HCT116 (cell line): Measurements from ENCODE around the gene ERBB4. TPM values are rescaled to one million over a fixed set of nuclear protein-coding genes. Genes with fewer than 3 reads are reported as not detected.

ENCODE experiments used
- ATAC-seq: fragments of 200-7000 bp; cut with Tn5 transposase; 2 replicates; pipeline ENCODE4 v1.9.1; 2020; ENCODE audit warnings: mild to moderate bottlenecking, moderate library complexity
- BruUV-seq: library from RNA; stranded (reverse); fragments of 400-500 nt; replicated peaks from 2 replicates; lab custom pipeline; 2021; lab: Mats Ljungman, UMichigan
- CTCF ChIA-PET: fragments of 300-600 bp; sonication (Branson Sonifier 250); formaldehyde crosslinking; loops from one replicate; lab custom pipeline; 2021; ENCODE audit warnings: antibody characterized with exemption; lab: Charles Lee
- POLR2A ChIA-PET: fragments of 300-600, 350-600 bp; sonication (Branson Sonifier 250); formaldehyde crosslinking; loops from one replicate; lab custom pipeline; 2021; ENCODE audit warnings: antibody characterized with exemption; lab: Charles Lee
- RAD21 ChIA-PET, 2 experiments: fragments of 300-600 bp; sonication (Branson Sonifier 250); formaldehyde crosslinking; loops; one replicate each; lab custom pipeline; 2023; ENCODE audit warnings: low total read pairs in 2 of 2; ENCODE audit not compliant: uncharacterized antibody in 2 of 2, unreplicated experiment in 2 of 2, low non-redundant PET in 1 of 2; lab: Charles Lee
- DNase-seq: peaks from one replicate; pipeline ENCODE4 v3.0.0-alpha.2; 2010; ENCODE audit warnings: low read depth, low spot score
- H2AFZ ChIP-seq: fragments of 200-600 bp; shearing (Covaris generic), sonication (generic); 2 replicates; pipeline ENCODE4 v1.6.1; 2017; ENCODE audit warnings: low read depth, mixed run types, mixed read lengths, antibody characterized with exemption, low read length; ENCODE audit not compliant: poor library complexity, severe bottlenecking
- H3K27ac ChIP-seq: 2 replicates; pipeline ENCODE4 v1.5.1; 2012; ENCODE audit warnings: low read depth, low read length
- H3K27me3 ChIP-seq: fragments of 200-600 bp; sonication (generic); 2 replicates; pipeline ENCODE4 v1.6.1; 2016; ENCODE audit warnings: mixed run types, low read length, mixed read lengths; ENCODE audit not compliant: insufficient read depth
- H3K36me3 ChIP-seq, 2 experiments: fragments of 200-500 bp in 1 of 2; fragments of 200-600 bp in 1 of 2; sonication (Bioruptor generic) in 1 of 2; sonication (generic) in 1 of 2; 2 replicates each; pipeline versions ENCODE4 v1.5.1 to v1.6.1; 2014 to 2016; ENCODE audit warnings: low read length in 2 of 2, inconsistent platforms in 1 of 2, mixed read lengths in 1 of 2, mixed run types in 1 of 2; ENCODE audit not compliant: insufficient read depth in 2 of 2, control insufficient read depth in 1 of 2
- H3K4me1 ChIP-seq, 2 experiments: fragments of 200-600 bp in 1 of 2; sonication (generic) in 1 of 2; 2 replicates each; pipeline versions ENCODE4 v1.5.1 to v1.6.1; 2012 to 2017; ENCODE audit warnings: low read length in 2 of 2, inconsistent platforms in 1 of 2, mild to moderate bottlenecking in 1 of 2, mixed read lengths in 1 of 2, mixed run types in 1 of 2, moderate library complexity in 1 of 2; ENCODE audit not compliant: insufficient read depth in 2 of 2, control insufficient read depth in 1 of 2
- H3K4me2 ChIP-seq: fragments of 200-600 bp; sonication (generic); 2 replicates; pipeline ENCODE4 v1.6.1; 2017; ENCODE audit warnings: mixed run types, low read length, mixed read lengths
- H3K4me3 ChIP-seq, 2 experiments: fragments of 200-600 bp in 1 of 2; sonication (generic) in 1 of 2; replicated peaks in 1 of 2; 2 replicates each; pipeline ENCODE4 v1.5.1; 2011 to 2016; ENCODE audit warnings: low read length in 2 of 2, control low read depth in 1 of 2, low read depth in 1 of 2, mild to moderate bottlenecking in 1 of 2, mixed read lengths in 1 of 2, mixed run types in 1 of 2
- H3K79me2 ChIP-seq: fragments of 200-600 bp; sonication (generic); 2 replicates; pipeline ENCODE4 v1.6.1; 2017; ENCODE audit warnings: mild to moderate bottlenecking, mixed run types, low read length, moderate library complexity, mixed read lengths; ENCODE audit not compliant: insufficient read depth
- H3K9ac ChIP-seq: fragments of 200-600 bp; sonication (generic); 2 replicates; pipeline ENCODE4 v1.6.1; 2016; ENCODE audit warnings: low read length, mixed read lengths
- H3K9me2 ChIP-seq: fragments of 200-600 bp; sonication (generic), shearing (Covaris generic); 2 replicates; pipeline ENCODE4 v1.6.1; 2017; ENCODE audit warnings: mixed run types, mild to moderate bottlenecking, moderate library complexity; ENCODE audit not compliant: insufficient read depth
- H3K9me3 ChIP-seq, 2 experiments: fragments of 200-500 bp in 1 of 2; fragments of 200-600 bp in 1 of 2; sonication (Bioruptor generic) in 1 of 2; sonication (generic) in 1 of 2; 2 replicates each; pipeline ENCODE4 v1.6.1; 2014 to 2017; ENCODE audit warnings: low read length in 2 of 2, mixed read lengths in 2 of 2, inconsistent platforms in 1 of 2, low read depth in 1 of 2, mild to moderate bottlenecking in 1 of 2, mixed run types in 1 of 2, moderate library complexity in 1 of 2; ENCODE audit not compliant: control insufficient read depth in 1 of 2, insufficient read depth in 1 of 2
- H4K20me1 ChIP-seq: fragments of 200-600 bp; sonication (generic), shearing (Covaris generic); 2 replicates; pipeline ENCODE4 v1.6.1; 2017; ENCODE audit warnings: mixed run types, mild to moderate bottlenecking, moderate library complexity; ENCODE audit not compliant: insufficient read depth
- ATF3 ChIP-seq: IDR thresholded peaks from 2 replicates; pipeline ENCODE4 v1.6.1; 2012
- EGR1 ChIP-seq: IDR thresholded peaks from 2 replicates; pipeline ENCODE4 v1.6.1; 2012; ENCODE audit warnings: low read depth
- EZH2 ChIP-seq: fragments of 200-600 bp; sonication (generic); IDR thresholded peaks from 2 replicates; pipeline ENCODE4 v1.6.1; 2017; ENCODE audit warnings: antibody characterized with exemption, mixed run types
- EZH2phosphoT487 ChIP-seq: fragments of 200-600 bp; IDR thresholded peaks from 2 replicates; pipeline ENCODE4 v1.6.1; 2018; ENCODE audit warnings: antibody characterized with exemption, borderline replicate concordance
- FOSL1 ChIP-seq: IDR thresholded peaks from 2 replicates; pipeline ENCODE4 v1.6.1; 2012; ENCODE audit warnings: low read depth
- MAX ChIP-seq: IDR thresholded peaks from 2 replicates; pipeline ENCODE4 v1.6.1; 2012
- POLR2A ChIP-seq: IDR thresholded peaks from 2 replicates; pipeline ENCODE4 v1.7.0; 2011; ENCODE audit warnings: borderline replicate concordance; ENCODE audit not compliant: insufficient read depth, insufficient read length; ENCODE audit errors: extremely low read depth
- RAD21 ChIP-seq: IDR thresholded peaks from 2 replicates; pipeline ENCODE4 v1.6.1; 2012; ENCODE audit warnings: low read depth, mild to moderate bottlenecking
- REST ChIP-seq: IDR thresholded peaks from 2 replicates; pipeline ENCODE4 v1.6.1; 2012; ENCODE audit warnings: low read depth
- SIN3A ChIP-seq: IDR thresholded peaks from 2 replicates; pipeline ENCODE4 v1.6.1; 2012; ENCODE audit warnings: low read depth
- SRF ChIP-seq: IDR thresholded peaks from 2 replicates; pipeline ENCODE4 v1.6.1; 2012; ENCODE audit warnings: low read depth
- TCF7L2 ChIP-seq: IDR thresholded peaks from 2 replicates; pipeline ENCODE4 v1.7.0; 2011; ENCODE audit warnings: borderline replicate concordance, inconsistent platforms; ENCODE audit not compliant: insufficient read depth, insufficient read length; ENCODE audit errors: extremely low read depth
- YY1 ChIP-seq: IDR thresholded peaks from 2 replicates; pipeline ENCODE4 v1.6.1; 2011; ENCODE audit warnings: low read length, low read depth, moderate library complexity, mild to moderate bottlenecking; ENCODE audit not compliant: insufficient replicate concordance; ENCODE audit errors: extremely low read depth
- ZFX ChIP-seq: fragments of 450-650 bp; IDR thresholded peaks from 2 replicates; pipeline ENCODE4 v1.6.1; 2017
- intact Hi-C: fragments of 100-400 bp; cut with micrococcal nuclease; formaldehyde crosslinking; loops from 2 replicates; pipeline ENCODE4 v1.10.0; 2022
- total RNA-seq: library from RNA; stranded (reverse); gene quantifications from one replicate; pipeline ENCODE4 v1.2.1, GENCODE V29; 2021; ENCODE audit not compliant: unreplicated experiment

ERBB4 gene
- total RNA-seq, 1 experiment from 2014 or later, result 0.10 TPM

- Histone ChIP-seq H3K27ac (no peak overlapping the region), H3K27me3 (no peaks in the 10 kb centered on the region), H2AFZ (no peak overlapping the region), H3K9me3 (no peaks in the 10 kb centered on the region), H3K79me2 (no peaks in the 10 kb centered on the region), H3K4me1 (no peaks in the 10 kb centered on the region), H4K20me1 (no peaks in the 10 kb centered on the region), H3K36me3 (no peaks in the 10 kb centered on the region), H3K4me2 (no peak overlapping the region), H3K9ac (no peak overlapping the region), H3K9me2 (no peaks in the 10 kb centered on the region), H3K4me3 (no peak overlapping the region)
- POLR2A ChIA-PET, result no interaction called here
- TF ChIP-seq ATF3, result no peak
- TF ChIP-seq FOSL1, result no peak
- no peak for TF ChIP-seq MAX
- TF ChIP-seq POLR2A, result no peak
- TF ChIP-seq SRF, result no peak
- no peak for TF ChIP-seq YY1
- TF ChIP-seq EGR1, result no peak
- TF ChIP-seq EZH2, result no peak
- TF ChIP-seq ZFX, result no peak
- TF ChIP-seq EZH2phosphoT487, result no peak
- ATAC-seq, result no peak
- intact Hi-C loops, result no loop called here
- RAD21 ChIA-PET, result no interaction called here
- CTCF ChIA-PET, result no interaction called here
- no TSS peak for BruUV-seq
- DNase-seq, result no peak
Observed at GRCh38 chr2:211436182-211436581, 1102.4 kb downstream of the ERBB4 start.

- H3K9ac ChIP-seq, result no peak overlapping the region
- no peak for TF ChIP-seq REST
- TF ChIP-seq SIN3A, result no peak
- TF ChIP-seq TCF7L2, result no peak
- no peak for TF ChIP-seq ATF3
- no peak for TF ChIP-seq RAD21
- TF ChIP-seq, all 23 proteins: peak for 0
- DNase-seq (no peak), ATAC-seq (no peak)
- H3K27me3 ChIP-seq, result no peaks in the 10 kb centered on the region
- intact Hi-C loops, result no loop called here
- no TSS peak for BruUV-seq
- H3K27ac ChIP-seq, result no peak overlapping the region
- no peaks in the 10 kb centered on the region for H3K36me3 ChIP-seq
- ChIA-PET POLR2A (no interaction called here), RAD21 (no interaction called here), CTCF (no interaction called here)
- H3K79me2 ChIP-seq, result no peaks in the 10 kb centered on the region
- no peaks in the 10 kb centered on the region for H4K20me1 ChIP-seq
- no peaks in the 10 kb centered on the region for H3K9me2 ChIP-seq
- H3K4me3 ChIP-seq, result no peak overlapping the region
- H3K9me3 ChIP-seq, result no peaks in the 10 kb centered on the region
- H3K4me2 ChIP-seq, result no peak overlapping the region
- H2AFZ ChIP-seq, result no peak overlapping the region
- no peaks in the 10 kb centered on the region for H3K4me1 ChIP-seq
Observed at GRCh38 chr2:211435331-211435730, 1103.3 kb downstream of the ERBB4 start.
